DMS114 treated with DMSO at 0.1 percent for 48 hours (cell line): ENCODE measurements around the gene GCA.

ENCODE experiments used
- DNase-seq: peaks from one replicate; lab custom pipeline; 2025; ENCODE audit not compliant: unreplicated experiment; lab: John Stamatoyannopoulos, UW

The GCA gene, protein sequence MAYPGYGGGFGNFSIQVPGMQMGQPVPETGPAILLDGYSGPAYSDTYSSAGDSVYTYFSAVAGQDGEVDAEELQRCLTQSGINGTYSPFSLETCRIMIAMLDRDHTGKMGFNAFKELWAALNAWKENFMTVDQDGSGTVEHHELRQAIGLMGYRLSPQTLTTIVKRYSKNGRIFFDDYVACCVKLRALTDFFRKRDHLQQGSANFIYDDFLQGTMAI

DNA sequence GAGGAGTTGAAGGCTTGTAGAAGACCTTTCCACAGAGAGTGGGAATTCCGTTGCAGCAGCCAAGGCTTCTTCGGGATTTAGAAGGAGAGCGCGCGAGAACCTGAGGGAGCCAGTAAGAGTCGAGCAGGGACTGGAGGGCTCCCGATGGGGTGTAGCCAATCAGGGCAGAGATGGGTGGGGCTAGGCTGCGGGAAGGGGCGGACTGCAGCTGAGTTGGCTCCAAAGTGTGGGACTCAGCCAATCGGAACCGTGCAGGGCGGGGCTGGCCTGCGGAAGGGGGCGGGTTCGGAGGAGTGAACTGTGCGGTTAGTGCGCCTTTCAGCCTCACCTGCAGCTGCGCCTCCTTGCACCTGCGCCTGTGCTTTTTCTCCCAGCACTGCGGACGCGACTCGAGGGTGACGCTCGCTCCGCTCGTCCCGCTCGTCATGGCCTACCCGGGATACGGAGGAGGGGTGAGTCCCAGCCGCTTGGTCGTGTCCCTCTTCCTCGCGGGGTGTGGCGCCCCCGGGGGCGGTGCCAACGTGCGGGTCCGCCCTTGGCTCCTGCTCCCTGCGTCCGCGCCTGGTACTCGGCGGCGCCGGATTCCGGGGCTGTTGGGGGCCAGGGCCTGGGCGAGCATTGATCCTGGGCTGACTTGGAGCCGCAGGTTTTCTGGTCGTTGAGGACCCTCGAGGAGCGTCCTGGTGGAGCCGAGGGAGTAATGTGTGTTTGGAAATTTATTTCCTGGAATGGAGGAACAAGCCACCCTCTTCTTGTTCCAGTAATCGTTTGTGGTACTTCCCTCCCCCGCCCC, at the start of gene GCA:
TSS of gene GCA (plus strand) at position 309 of the 793 bp plus-strand sequence. CDS start at position 426, 117 bp downstream.
- peak; percentile 86 for DNase-seq

DNA sequence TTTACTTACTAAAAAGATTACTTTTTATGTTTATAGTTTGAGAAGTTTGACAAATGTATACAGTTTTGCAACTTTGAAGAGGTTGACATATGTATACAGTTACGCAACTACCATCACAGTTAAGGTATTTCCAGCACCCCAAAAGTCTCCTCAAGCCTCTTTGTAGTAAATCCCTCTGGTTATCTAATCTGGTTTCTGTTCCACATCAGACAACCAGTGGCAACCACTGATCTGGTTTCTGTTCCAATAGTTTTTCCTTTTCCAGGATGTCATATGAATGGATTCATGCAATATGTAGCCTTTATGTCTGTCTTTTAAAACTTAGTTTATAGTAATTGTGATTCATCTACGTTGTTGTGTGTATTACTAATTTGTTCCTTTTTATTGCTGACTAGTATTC, 48.9 kb upstream of the GCA start:
- no peak for DNase-seq

DNA sequence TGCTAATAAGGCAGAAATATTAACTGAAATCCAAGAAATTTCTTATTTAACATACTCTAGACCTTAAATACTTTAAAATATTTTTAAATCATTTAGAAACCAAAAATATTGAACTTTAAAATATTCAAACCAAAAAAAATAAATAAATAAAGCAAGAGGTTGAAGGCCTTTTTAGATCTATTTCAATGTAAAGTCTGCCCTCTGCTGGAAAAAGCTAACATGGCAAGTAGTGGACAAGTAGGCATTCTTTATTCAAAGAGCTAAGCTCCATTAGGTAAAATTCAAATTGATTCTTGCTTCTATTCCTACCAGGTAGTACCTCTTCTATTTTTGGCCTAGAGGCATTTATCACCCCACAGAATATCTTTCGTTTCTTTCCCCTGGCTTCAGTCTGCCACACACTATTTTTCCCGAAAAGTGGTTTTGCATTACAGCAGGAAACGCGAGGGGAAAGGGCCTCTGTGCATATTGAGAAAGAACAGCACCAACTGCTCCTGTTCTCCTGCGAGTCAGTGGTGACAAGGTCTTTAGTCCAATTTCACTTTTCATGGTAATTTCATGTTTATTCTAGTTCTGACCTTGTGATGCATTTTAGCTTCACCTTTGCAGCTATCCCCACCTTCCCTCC, 45.9 kb upstream of the GCA start:
- peak; percentile 72 for DNase-seq

DNA sequence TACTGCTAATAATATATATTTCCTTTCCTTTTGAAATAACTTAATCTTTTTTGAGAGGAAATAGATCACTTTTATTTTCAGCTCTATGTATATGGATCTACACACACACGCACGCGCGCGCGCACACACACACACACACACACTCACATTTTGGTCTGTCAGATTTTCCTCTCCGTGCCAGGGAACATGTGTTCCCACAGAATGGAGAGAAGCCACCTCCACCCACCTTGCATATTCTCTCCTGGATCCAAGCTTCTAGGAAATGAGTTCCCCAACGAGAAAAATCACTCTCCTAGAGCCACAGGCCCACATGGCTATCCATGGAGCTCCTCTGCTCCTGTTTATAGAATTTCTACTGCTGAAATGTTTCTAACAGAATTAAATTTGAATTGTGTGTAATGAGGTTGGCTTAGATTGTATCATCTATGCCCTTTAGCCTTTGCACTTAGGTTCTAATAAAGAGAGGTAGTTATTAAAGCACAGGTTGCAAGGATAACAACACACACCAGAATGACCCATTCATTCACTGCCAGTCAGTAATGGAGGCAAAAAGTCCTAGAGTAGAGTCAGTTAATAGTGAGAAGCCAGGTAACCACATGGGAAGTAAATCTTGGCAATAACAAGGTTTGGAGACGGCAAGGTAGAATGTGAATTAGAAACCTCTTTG, 45.1 kb upstream of the GCA start:
- DNase-seq, result no peak

DNA sequence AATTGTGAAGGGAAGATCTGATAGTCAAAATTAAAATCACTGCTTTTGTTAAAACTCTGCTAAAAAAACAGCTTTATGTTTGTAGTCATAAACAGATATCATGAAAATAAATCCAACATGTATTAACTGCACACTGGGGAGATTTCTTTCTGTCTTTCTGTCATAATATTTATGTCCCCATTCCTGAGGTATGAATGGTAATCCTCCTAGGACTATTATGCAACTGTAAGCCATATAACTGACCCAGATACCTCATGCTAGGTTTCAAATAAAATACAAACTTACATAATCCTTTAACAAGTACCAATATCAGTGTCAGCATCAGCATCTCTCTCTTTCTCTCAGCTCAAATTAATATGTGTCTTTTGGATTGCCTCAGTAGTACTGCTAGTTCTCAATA, 43.7 kb upstream of the GCA start:
- DNase-seq, result no peak

DNA sequence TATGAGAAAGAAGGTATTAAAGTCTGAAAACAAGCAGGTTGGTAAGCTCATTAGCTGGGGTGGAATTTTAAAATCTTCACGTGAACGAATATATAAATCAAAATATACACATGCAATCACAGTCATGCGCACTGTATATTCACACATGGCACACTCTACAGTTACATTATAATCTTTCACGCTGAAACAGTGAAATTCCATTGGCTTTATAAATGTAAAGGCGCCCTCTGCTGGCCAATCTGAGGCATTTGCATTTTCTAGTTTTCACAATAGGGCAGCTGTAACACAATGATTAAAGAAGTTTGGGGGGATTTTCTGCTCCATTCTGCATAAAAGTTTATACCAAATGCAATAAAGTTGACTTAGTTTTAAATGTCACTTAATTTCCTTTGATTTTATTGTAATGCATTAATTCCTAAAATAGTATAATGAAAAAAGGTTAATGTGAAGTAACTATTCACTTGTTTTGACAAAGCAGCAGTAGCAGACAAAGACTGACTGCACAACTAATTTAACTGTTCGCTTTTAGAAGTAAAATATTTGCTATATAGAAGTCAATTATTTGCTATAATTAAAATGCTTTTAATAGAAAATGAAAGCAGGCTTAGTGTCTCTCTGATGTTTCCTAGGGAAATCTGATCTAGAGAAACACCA, 42.7 kb upstream of the GCA start:
- DNase-seq, result peak; percentile 46

DNA sequence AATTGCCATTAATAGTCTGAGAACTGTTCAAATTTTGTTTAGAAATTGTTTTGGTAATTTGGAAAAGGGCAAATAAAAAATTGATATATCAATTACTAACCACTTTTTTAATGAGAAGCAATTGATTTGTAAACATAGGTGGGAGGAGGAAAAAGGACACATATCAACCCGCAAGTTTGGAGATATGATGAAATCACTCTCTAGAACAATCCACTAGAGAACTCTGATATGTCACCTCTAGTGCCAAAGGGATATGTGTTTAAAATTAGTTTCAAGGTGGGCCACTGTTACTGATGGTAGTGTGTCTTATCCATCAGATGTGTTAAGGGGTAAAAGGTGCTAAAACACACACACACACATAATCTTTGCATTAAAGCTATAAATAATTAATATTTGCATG, 42.1 kb upstream of the GCA start:
- no peak for DNase-seq

DNA sequence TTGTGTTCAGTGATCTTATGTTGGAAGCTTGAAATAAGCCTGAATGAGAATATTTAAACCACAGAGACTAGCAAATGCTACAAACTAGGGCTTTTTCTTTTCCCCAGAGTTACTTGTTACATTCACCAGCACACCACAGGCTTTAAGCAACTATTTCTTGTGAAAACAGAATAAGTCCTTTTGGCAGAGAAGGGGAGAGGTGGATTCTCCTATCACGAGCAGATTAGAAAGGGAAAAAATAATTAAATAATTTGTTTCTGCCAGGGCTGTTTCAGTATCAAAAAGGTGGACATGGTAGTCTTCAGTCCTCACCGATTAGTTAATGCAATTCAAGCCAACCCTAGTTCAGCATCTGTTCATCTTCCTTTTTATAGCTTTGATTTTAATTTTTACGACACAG, 38.0 kb upstream of the GCA start:
- no peak for DNase-seq

DNA sequence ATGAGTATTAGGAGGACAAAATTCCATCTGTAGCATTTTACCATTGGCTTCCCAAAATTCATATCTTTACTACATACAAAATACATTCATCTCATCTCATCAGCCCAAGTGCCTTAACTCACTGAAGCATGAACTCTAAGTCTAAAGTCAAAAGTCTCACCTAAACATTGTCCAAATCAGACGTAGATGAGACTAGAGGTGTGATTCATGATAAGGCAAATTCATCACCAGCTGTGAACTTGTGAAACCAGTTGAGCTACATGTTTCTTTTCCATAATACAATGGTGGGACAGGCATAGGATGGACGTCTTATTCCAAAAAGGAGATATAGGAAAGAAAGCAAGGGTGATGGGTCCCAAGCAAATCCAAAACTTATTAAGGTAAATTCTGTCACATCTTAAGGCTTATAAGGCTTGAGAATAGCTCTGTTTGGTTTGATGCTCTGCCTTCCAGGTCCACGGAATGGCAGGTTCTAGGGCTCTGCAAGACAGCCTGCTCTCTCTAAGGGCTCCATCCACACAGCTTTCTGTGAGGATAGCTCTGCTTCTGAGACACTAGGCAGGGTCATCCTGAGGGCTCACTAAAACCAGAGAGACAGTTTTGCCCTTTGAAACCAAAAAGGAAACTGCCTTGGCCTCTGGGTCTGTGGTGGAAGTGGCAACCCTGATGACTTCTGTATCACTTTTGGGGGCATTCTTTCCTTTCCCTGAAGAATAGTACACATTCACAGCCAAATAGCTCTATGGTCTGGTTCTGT, 35.0 kb upstream of the GCA start:
- DNase-seq, result no peak

DNA sequence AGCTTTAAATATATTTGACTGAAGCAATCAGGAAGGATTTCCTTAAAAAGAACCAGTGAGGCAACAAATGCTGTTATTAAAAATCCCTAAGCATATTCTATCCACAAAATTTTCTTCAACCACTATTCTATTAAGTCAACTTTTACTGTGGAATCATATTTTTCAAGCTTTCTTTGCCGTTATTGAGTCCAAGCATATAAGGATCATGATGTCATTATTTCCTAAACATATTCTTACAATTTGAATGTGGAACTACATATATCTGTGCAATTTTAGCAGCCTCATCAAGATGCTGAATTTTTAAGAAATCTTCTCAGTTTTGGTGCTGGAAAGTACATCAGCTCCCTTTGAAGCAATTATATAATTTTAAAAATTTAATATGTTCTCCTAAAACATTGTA, 31.1 kb upstream of the GCA start:
- DNase-seq, result no peak

DNA sequence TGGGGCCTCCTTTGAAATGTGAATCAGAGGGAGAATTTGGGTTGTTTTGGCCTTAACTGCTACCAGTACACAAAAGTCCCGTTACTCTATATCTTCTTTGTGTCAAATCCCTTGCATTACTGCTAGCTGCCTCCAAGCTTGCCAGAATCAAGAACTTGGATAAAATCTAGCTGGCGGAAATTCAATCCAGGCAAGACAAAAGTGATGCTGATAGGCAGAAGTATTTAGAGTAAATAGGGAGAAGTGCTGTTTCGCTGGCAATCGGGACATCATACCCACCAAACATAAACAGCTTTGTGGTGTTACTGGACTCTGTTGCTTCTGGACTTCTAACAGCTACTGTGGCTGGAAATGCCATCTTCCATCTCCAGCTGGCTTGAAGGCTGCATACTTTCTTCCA, 28.0 kb upstream of the GCA start:
- DNase-seq, result no peak

DNA sequence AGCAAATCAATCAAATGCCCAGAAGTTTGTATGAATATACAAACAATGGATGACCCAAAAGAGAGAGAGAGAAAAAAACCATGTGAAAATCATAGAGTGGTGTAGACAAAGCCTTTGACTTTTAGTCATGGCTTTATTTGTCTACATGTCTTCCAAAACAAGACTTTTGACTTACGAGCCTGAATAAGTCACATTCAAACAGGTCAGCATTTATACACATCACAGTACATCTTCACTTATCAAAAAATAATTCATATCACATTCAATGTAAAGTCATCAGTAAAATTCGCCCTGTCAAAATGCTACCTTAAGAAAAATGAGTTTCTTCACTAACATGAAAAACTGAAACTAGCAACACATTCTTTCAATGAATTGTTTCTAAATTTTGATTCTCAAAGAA, 27.3 kb upstream of the GCA start:
- DNase-seq, result no peak

DNA sequence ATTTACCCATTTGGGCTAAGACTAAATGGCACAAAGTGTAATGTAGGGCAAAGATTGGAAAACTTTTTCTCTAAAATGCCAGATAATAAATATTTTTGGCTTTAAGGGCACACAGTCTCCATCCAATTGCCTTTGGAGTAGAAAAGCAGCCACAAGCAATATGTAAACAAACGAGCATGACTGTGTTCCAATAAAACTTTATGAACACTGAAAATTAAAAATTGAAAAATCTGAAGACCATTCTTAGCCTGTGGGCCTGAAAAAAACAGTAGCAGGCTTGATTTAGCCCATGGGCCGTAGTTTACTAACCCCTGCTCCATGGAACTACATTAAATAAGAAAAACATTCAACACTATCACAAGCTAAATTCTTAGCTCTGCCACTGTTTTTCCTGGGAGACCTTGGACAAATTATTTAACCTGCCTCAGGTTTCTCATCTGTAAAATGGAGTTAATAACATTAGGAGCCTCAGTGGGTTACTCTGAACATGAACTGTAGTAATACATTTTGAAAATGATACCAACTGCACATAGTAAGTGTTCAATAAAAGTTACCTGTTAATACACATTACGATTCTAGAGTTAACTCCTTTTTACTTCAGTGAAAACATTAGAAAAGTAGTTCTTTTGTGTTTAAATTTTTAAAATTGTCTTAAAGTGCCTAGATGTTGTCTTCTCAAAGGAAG, 26.7 kb upstream of the GCA start:
- no peak for DNase-seq

DNA sequence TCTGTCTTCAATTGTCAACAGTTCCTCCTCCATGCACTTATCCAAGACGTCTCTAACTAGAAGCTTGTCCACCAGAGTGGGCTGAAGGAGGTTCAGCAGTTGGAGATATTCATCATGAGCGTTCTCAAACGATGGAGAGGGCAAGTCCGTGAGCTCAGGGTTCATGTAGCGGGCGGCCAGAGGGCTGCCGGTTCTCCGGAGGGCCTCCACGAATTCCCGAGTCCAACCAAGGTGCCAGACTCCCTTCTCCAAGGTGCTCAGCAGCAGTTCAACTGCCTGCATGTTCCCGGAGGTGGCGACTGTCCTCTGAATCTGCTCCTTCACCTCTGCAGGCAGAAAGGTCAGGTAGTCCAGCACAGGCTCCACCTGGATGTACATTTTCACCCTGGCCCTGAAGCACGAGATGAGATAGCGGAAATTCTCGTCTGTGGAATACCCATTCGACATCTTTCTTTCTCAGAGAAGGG, 26.0 kb upstream of the GCA start:
- DNase-seq, result no peak

DNA sequence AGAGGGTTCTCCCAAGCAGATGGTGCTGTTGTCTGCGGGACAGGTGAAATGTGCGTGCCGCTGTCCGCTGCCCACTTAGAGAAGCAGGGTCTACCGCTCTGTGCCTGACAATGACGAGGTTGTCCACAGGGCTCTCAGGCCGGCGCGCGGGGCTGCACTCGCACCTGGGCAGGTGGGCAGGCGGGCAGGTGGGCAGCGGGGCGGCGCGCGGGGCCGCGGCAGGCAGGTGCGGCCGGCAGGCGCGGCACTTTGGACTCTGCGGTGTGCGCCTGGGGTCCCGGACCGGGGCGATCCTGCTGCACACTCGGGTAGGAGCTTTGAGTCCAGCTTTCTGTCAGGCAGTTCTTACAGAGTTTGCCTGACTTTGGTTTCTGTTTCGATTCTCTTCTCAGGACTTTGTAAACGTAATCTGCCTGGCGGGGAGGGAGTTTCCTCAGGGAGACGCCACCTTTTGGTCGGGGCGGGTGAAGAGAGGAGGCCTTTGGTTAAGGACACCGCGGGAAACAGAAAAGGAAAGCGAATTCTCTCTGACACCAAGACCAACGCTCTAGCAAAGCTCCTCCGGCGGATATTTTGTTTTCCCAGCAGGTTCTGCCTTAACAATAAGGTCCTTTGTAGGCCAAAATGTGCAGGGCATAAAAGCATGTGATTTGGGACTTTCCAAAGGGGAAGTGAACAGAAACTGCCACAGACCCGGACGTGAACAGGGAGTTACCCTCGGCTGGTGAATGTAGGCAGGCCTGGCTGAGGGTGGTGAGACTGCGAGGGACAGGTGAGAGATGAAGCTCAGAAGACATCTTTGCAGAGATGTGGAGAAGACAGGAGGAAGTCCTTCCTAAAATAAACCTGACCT, 25.4 kb upstream of the GCA start, which contains the start of gene IFIH1:
TSS of gene IFIH1 (minus strand) at position 357 of the 853 bp plus-strand sequence. CDS start 377 bp downstream, outside the sequence.
- peak; percentile 16 for DNase-seq

DNA sequence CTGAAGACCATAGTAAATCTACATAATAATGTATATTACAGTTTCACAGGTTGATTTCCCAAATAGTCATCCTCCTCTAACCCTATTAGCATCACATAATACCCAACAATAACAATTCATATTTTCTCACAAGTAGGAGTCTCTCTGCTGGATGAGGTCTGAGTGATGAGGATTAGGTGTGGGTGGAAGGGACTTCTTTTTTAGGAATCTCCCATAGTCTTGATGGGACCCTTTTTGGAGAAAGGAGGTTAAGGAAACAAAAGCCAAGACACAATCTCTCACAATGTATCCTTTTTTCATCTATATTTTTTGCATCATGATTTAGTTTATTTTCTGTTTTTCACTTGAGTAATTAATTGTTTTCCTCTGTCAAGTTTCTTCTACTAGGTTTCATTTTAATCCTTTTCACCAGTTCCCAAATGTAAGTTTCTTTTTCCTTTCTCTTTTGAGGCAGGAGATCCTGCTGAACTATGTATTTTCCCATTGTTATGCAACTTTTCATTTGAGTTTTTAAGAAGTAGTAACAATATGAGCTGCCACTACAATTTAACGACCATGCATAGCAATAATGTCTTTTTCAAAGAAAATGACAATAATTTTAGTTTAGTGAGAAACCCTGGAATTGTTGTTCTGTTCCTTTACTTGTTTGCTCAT, 22.9 kb upstream of the GCA start:
- no peak for DNase-seq

DNA sequence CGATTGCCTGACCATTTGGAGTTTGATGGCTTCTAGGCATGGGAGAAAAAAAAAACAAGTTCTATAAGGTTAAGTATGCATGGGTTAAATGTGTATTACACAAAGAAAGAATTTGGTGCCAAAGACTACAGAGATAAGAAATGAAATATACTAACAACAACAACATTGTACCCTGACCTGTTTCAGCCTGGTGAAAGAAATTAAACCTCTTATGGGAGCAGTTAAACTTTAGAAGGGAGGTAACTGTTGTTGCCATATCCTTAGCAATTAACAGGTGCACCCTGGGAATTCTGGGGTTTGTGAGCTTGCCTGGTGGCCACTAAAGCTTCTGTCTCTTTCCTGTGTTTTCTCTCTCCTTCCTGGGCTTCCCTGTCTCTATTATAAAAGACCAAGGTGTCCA, 19.0 kb upstream of the GCA start:
- DNase-seq, result no peak

DNA sequence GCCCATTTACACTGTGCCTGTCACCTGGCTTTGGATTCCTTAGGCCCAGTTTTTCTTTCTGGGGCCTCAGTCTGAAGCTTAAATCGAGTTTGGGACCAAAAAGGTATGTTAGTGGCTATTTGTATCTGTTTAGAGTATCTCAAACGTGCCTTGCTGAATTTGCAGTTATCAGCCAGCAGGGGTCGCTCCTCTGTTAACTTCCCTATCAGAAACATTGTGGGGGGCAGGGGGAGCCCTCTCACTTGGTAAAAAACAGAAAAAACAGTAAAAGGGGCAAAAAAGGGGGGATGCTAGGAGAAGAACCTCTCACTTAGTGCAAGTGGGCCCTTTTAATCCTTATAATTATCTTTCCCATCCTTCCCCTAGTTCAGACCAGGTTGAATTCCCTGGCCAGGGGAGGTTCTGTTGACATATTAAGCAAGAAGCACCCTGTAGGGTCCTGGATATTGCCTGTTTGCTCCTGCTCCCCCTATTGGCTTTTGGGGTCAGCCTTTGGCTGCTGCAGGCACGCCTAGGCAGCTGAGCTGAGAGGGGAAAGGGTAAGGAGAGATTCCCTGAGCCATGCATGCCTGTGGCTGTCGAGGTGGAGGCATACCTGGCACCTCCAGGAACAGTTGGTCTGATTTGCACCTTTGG, 16.7 kb upstream of the GCA start:
- no peak for DNase-seq
